ENCODE data around the gene CNTF.

- TF ChIP-seq ZNF274 (IDR thresholded peaks at IDR 0.05; ENCODE audit: low read depth, low read length) (no peak), SUZ12 (IDR thresholded peaks at IDR 0.05; ENCODE audit: extremely low read depth, insufficient read depth, insufficient read length) (no peak)
Measured at GRCh38 chr11:58574881-58575280, 47.6 kb upstream of the CNTF start.

Measured in NT2/D1 (cell line).